SK-N-MC (cell line): ENCODE results near the gene NFE2L1.

Experiments
- EZH2 ChIP-seq: fragments of 200-600 bp; sonication (generic); IDR thresholded peaks from one replicate; pipeline ENCODE4 v1.6.1; 2017; ENCODE audit warnings: antibody characterized with exemption
- FOXP2 ChIP-seq: optimal IDR thresholded peaks from 2 replicates; pipeline ENCODE3; 2011; ENCODE audit warnings: mild to moderate bottlenecking, moderate library complexity; ENCODE audit not compliant: insufficient read depth; ENCODE audit errors: extremely low read length, control extremely low read depth
- POLR2AphosphoS5 ChIP-seq: IDR thresholded peaks from 2 replicates; pipeline ENCODE4 v1.6.1; 2012; ENCODE audit warnings: mild to moderate bottlenecking, low read depth, low read length, borderline replicate concordance

DNA sequence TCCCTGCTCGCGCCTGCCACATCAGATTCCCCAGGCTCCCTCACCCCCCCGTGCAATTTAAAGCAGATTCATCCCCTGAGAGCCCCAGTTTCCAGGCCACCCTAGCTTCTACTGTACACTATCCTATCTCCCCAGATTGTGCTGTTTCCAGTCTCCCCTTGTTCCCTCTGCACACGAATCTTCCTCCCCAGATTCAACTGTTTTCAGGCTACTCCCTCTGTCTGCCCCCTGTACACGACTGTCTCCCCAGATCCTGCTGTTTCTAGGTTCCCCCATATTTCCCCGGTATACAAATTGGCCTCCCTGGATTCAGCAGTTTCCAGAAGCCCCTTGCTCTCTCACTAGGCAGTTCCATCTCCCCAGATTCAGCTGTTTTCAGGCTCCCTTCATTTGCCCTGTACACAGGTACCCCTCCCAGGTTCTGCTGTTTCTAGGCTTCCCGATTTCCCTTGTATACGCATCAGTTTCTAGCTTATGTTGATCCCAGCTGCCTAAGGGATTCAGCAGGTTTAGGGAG is 33.5 kb upstream of the NFE2L1 start:
- TF ChIP-seq POLR2AphosphoS5 (no peak), EZH2 (no peak), FOXP2 (no peak)
